Neural progenitor cell (in vitro differentiated cells): ENCODE data around the gene ZFR2. TPM values are rescaled to one million over a fixed set of nuclear protein-coding genes. Genes with fewer than 3 reads are reported as not detected.

Experiments
- DNase-seq: peaks from one replicate; pipeline ENCODE4 v3.0.0-alpha.2; 2016; ENCODE audit warnings: low spot score
- H2AFZ ChIP-seq: fragments of 200-600 bp; sonication (generic); replicated peaks from 2 replicates; pipeline ENCODE4 v1.6.1; 2016; ENCODE audit warnings: antibody characterized with exemption
- H3F3A ChIP-seq: fragments of 200-600 bp; sonication (generic); 2 replicates; pipeline ENCODE4 v1.6.1; 2016; ENCODE audit warnings: antibody characterized with exemption, low read depth
- H3K27ac ChIP-seq: fragments of 200-600 bp; sonication (generic); 2 replicates; pipeline ENCODE4 v1.5.1; 2016; ENCODE audit warnings: mild to moderate bottlenecking
- H3K27me3 ChIP-seq: fragments of 200-600 bp; sonication (generic); 2 replicates; pipeline ENCODE4 v1.6.1; 2016; ENCODE audit warnings: mild to moderate bottlenecking, moderate library complexity
- H3K36me3 ChIP-seq: fragments of 200-600 bp; sonication (generic); 2 replicates; pipeline ENCODE4 v1.5.1; 2016
- H3K4me1 ChIP-seq: fragments of 200-600 bp; sonication (generic); 2 replicates; pipeline ENCODE4 v1.6.1; 2016; ENCODE audit warnings: mixed run types
- H3K4me2 ChIP-seq: fragments of 200-600 bp; sonication (generic); 2 replicates; pipeline ENCODE4 v1.6.1; 2016
- H3K4me3 ChIP-seq: fragments of 200-600 bp; sonication (generic); 2 replicates; pipeline ENCODE4 v1.5.1; 2016
- H3K79me2 ChIP-seq: fragments of 200-600 bp; sonication (generic); 2 replicates; pipeline ENCODE4 v1.6.1; 2016; ENCODE audit warnings: low read depth
- H3K9ac ChIP-seq: fragments of 200-600 bp; sonication (generic); 2 replicates; pipeline ENCODE4 v1.6.1; 2016
- H3K9me3 ChIP-seq: fragments of 200-600 bp; sonication (generic); 2 replicates; pipeline ENCODE4 v1.5.1; 2016; ENCODE audit warnings: low read depth
- H4K20me1 ChIP-seq: fragments of 200-600 bp; sonication (generic); 2 replicates; pipeline ENCODE4 v1.6.1; 2016; ENCODE audit warnings: low read depth
- H3K27ac Mint-ChIP-seq: 3 replicates; pipeline ENCODE4 v1.8.0; 2021; ENCODE audit warnings: mixed read lengths
- H3K27me3 Mint-ChIP-seq: 2 replicates; pipeline ENCODE4 v1.8.0; 2022; ENCODE audit warnings: low read depth, mild to moderate bottlenecking, inconsistent platforms, moderate library complexity, mixed read lengths; ENCODE audit not compliant: insufficient read depth
- H3K36me3 Mint-ChIP-seq: 3 replicates; pipeline ENCODE4 v1.8.0; 2021; ENCODE audit warnings: mixed read lengths
- H3K4me1 Mint-ChIP-seq: 3 replicates; pipeline ENCODE4 v1.8.0; 2021; ENCODE audit warnings: mixed read lengths
- H3K4me3 Mint-ChIP-seq: 3 replicates; pipeline ENCODE4 v1.8.0; 2021; ENCODE audit warnings: mild to moderate bottlenecking, moderate library complexity, mixed read lengths
- H3K9me3 Mint-ChIP-seq: 3 replicates; pipeline ENCODE4 v1.8.0; 2020; ENCODE audit warnings: mixed read lengths
- EZH2 ChIP-seq: fragments of 200-600 bp; sonication (generic); IDR thresholded peaks from 2 replicates; pipeline ENCODE4 v1.6.1; 2017; ENCODE audit warnings: antibody characterized with exemption, mild to moderate bottlenecking, moderate library complexity
- EZH2phosphoT487 ChIP-seq: fragments of 200-600 bp; sonication (generic); IDR thresholded peaks from 2 replicates; pipeline ENCODE4 v1.6.1; 2017; ENCODE audit warnings: antibody characterized with exemption
- total RNA-seq: library from RNA; depleted of rRNA; stranded (reverse); fragments of >200 nt; gene quantifications from 2 replicates; pipeline ENCODE4 v1.2.3, GENCODE V29; 2015; ENCODE audit warnings: low replicate concordance
- TF ChIP-seq, protein P1 (sequence below): fragments of 200-600 bp; sonication (generic); IDR thresholded peaks from 2 replicates; pipeline ENCODE4 v1.5.1; 2017; ENCODE audit warnings: antibody characterized with exemption, mild to moderate bottlenecking

Gene ZFR2
- total RNA-seq, 1 donor from 2014 or later = 8.9 TPM

DNA sequence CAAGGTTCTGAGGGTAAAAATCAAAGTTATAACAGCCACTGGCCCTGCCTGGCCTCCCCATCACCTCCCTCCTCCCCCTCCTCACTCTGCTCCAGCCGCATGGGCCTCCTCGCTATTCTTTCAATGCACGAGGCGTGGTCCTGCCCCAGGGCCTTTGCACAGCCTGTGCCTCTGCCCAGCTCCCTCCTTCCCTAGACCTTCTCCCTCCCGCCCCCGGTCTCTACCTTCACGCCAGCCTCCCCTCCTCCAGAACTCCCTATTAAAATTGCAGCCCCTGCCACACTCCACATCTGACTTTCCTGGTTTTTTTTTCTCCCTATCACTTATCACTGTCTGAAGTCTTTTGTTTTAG is 100.1 kb downstream of the ZFR2 start:
- TF ChIP-seq EZH2phosphoT487 (no peak), EZH2 (no peak)
- TF ChIP-seq, protein P1, sequence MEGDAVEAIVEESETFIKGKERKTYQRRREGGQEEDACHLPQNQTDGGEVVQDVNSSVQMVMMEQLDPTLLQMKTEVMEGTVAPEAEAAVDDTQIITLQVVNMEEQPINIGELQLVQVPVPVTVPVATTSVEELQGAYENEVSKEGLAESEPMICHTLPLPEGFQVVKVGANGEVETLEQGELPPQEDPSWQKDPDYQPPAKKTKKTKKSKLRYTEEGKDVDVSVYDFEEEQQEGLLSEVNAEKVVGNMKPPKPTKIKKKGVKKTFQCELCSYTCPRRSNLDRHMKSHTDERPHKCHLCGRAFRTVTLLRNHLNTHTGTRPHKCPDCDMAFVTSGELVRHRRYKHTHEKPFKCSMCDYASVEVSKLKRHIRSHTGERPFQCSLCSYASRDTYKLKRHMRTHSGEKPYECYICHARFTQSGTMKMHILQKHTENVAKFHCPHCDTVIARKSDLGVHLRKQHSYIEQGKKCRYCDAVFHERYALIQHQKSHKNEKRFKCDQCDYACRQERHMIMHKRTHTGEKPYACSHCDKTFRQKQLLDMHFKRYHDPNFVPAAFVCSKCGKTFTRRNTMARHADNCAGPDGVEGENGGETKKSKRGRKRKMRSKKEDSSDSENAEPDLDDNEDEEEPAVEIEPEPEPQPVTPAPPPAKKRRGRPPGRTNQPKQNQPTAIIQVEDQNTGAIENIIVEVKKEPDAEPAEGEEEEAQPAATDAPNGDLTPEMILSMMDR = no peak

DNA sequence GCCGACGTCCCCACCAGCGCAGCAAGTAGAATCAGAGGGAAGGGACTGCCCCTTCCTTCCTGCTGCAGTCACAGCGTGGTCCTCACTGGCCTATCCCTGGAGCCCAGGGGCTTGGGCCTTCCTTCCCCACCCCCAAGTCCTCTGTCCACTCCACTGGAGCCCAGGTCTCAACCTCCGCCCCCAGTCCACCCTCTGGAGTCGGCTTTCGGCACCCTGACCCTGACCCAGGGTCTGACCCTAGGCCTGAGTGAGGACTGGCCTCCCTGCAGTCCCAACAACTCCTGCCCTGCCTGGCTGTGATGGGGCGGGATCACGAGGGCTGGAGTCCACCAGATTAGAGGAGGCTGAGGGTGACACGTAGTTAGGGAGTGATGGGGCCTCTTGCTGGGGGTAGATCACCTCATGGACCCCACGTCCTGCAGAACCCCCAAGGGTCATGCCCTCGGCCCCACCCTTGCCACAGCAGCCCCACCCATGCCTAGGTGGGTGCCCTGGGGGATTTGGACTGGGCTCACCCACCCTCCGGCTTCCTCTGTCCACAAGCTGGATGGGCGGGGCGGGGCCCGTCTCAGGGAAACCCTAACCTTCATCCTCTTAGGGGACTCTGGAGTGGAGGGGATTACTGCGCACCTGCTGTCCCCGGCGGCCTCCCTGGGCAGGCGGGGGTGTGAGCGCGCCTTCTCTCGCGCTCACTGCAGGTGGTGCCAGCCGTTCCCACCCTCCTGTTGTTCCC is 100.7 kb downstream of the ZFR2 start:
- peaks cover 4% of the 10 kb centered on the region for H3F3A ChIP-seq
- no peaks in the 10 kb centered on the region for H3K36me3 ChIP-seq
- Mint-ChIP-seq H3K27ac (no peak overlapping the region), H3K9me3 (no peaks in the 10 kb centered on the region), H3K4me3 (no peak overlapping the region), H3K36me3 (peaks cover 2% of the 10 kb centered on the region), H3K27me3 (peaks cover 5% of the 10 kb centered on the region), H3K4me1 (peaks cover 12% of the 10 kb centered on the region)
- no peak overlapping the region for H3K27ac ChIP-seq
- peaks cover 14% of the 10 kb centered on the region for H3K4me1 ChIP-seq
- no peaks in the 10 kb centered on the region for H3K9me3 ChIP-seq
- no peak overlapping the region for H3K4me3 ChIP-seq
- no peak overlapping the region for H3K9ac ChIP-seq
- peaks cover 10% of the 10 kb centered on the region for H3K79me2 ChIP-seq
- H3K4me2 ChIP-seq = no peak overlapping the region
- no peak for DNase-seq
- TF ChIP-seq EZH2phosphoT487 (no peak), EZH2 (no peak)
- TF ChIP-seq, protein P1 = no peak
- H2AFZ ChIP-seq = no peak overlapping the region
- no peaks in the 10 kb centered on the region for H4K20me1 ChIP-seq
- no peaks in the 10 kb centered on the region for H3K27me3 ChIP-seq

More for the DNA sequence above, 100.1 kb downstream of the ZFR2 start:
- Histone ChIP-seq H3K79me2 (peaks cover 5% of the 10 kb centered on the region), H3K4me1 (peaks cover 14% of the 10 kb centered on the region), H3K4me2 (no peak overlapping the region), H3F3A (peaks cover 4% of the 10 kb centered on the region), H3K4me3 (no peak overlapping the region), H3K27me3 (no peaks in the 10 kb centered on the region), H2AFZ (no peak overlapping the region), H3K9me3 (no peaks in the 10 kb centered on the region), H3K27ac (no peak overlapping the region), H3K9ac (no peak overlapping the region), H3K36me3 (no peaks in the 10 kb centered on the region), H4K20me1 (no peaks in the 10 kb centered on the region)
- H3K4me3 Mint-ChIP-seq = no peak overlapping the region
- no peaks in the 10 kb centered on the region for H3K9me3 Mint-ChIP-seq
- H3K4me1 Mint-ChIP-seq = peaks cover 10% of the 10 kb centered on the region
- H3K36me3 Mint-ChIP-seq = peaks cover 2% of the 10 kb centered on the region
- H3K27me3 Mint-ChIP-seq = peaks cover 5% of the 10 kb centered on the region
- DNase-seq = no peak
- H3K27ac Mint-ChIP-seq = no peak overlapping the region

DNA sequence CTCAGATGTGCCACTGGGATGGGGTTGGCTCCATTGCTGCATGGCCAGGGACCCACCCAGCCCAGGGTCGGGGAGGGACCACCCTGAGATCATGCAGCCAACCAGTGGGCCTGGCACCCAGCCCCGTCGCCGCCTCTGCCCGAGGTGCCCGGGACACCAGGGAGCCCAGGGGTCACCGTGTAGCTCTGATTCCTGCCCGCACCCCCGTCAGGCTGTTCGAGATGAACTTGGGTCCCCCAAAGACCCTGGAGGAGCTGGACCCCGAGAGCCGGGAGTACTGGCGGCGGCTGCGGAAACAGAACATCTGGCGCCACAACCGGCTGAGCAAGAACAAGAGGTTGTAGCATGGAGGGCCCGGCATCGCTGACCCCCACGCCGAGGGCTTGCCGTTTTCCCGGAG is 101.8 kb downstream of the ZFR2 start:
- Mint-ChIP-seq H3K27me3 (peaks cover 3% of the 10 kb centered on the region), H3K27ac (no peak overlapping the region), H3K36me3 (peaks cover 2% of the 10 kb centered on the region), H3K4me1 (peaks cover 13% of the 10 kb centered on the region), H3K9me3 (no peaks in the 10 kb centered on the region), H3K4me3 (no peak overlapping the region)
- peaks cover 8% of the 10 kb centered on the region for H3F3A ChIP-seq
- H3K9ac ChIP-seq = no peak overlapping the region
- no peaks in the 10 kb centered on the region for H3K27me3 ChIP-seq
- H4K20me1 ChIP-seq = no peaks in the 10 kb centered on the region
- peaks cover 12% of the 10 kb centered on the region for H3K79me2 ChIP-seq
- TF ChIP-seq EZH2 = no peak
- no peak for TF ChIP-seq EZH2phosphoT487
- TF ChIP-seq, protein P1 = no peak
- H3K4me3 ChIP-seq = no peak overlapping the region
- H3K9me3 ChIP-seq = no peaks in the 10 kb centered on the region
- DNase-seq = no peak
- no peak overlapping the region for H2AFZ ChIP-seq
- H3K4me1 ChIP-seq = peaks cover 11% of the 10 kb centered on the region
- H3K27ac ChIP-seq = no peak overlapping the region
- no peaks in the 10 kb centered on the region for H3K36me3 ChIP-seq
- no peak overlapping the region for H3K4me2 ChIP-seq
